WTC11 (cell line): ENCODE data around the gene CLTB. TPM values are rescaled to one million over a fixed set of nuclear protein-coding genes. Genes with fewer than 3 reads are reported as not detected.

Experiments
- ATAC-seq: fragments of 200-7000 bp; cut with Tn5 transposase; 2 replicates; pipeline ENCODE4 v1.10.0; 2021; ENCODE audit warnings: mild to moderate bottlenecking, moderate library complexity
- CTCF ChIA-PET: fragments of 300-600 bp; sonication (Branson Sonifier 250); formaldehyde crosslinking; loops from one replicate; lab custom pipeline; 2021; ENCODE audit warnings: antibody characterized with exemption; lab: Charles Lee
- POLR2A ChIA-PET: fragments of 350-600 bp; sonication (Branson Sonifier 250); formaldehyde crosslinking; loops from one replicate; lab custom pipeline; 2021; ENCODE audit warnings: antibody characterized with exemption; lab: Charles Lee
- DNase-seq: peaks from one replicate; pipeline ENCODE4 v3.0.0; 2021; ENCODE audit warnings: low spot score
- H3K27ac Mint-ChIP-seq: 2 replicates; pipeline ENCODE4 v1.8.0; 2021; ENCODE audit warnings: mixed read lengths
- H3K27me3 Mint-ChIP-seq: 2 replicates; pipeline ENCODE4 v1.8.0; 2021; ENCODE audit warnings: low read depth, mild to moderate bottlenecking, moderate library complexity, mixed read lengths
- H3K36me3 Mint-ChIP-seq: 2 replicates; pipeline ENCODE4 v1.8.0; 2021; ENCODE audit warnings: mixed read lengths
- H3K4me1 Mint-ChIP-seq: 2 replicates; pipeline ENCODE4 v1.8.0; 2022; ENCODE audit warnings: mixed read lengths
- H3K4me3 Mint-ChIP-seq: 2 replicates; pipeline ENCODE4 v1.8.0; 2021; ENCODE audit warnings: mild to moderate bottlenecking, moderate library complexity, mixed read lengths
- H3K9me3 Mint-ChIP-seq: 2 replicates; pipeline ENCODE4 v1.8.0; 2021; ENCODE audit warnings: mixed read lengths
- ARID4B ChIP-seq: sonication (generic); formaldehyde crosslinking; IDR thresholded peaks from 2 replicates; pipeline ENCODE4 v1.8.0; 2023; ENCODE audit warnings: missing genetic modification reagents, mild to moderate bottlenecking, borderline replicate concordance
- ATF6 ChIP-seq: sonication (generic); formaldehyde crosslinking; IDR thresholded peaks from 2 replicates; pipeline ENCODE4 v1.8.1; 2023; ENCODE audit warnings: mild to moderate bottlenecking, missing genetic modification reagents
- CDX4 ChIP-seq: fragments of 250-450 bp; sonication (Bioruptor Pico); IDR thresholded peaks from 2 replicates; pipeline ENCODE4 v1.9.0; 2021; ENCODE audit warnings: moderate library complexity, mild to moderate bottlenecking, inconsistent platforms, borderline replicate concordance
- EMX1 ChIP-seq: fragments of 250-450 bp; sonication (Bioruptor Pico); IDR thresholded peaks from 2 replicates; pipeline ENCODE4 v1.8.0; 2021; ENCODE audit warnings: mild to moderate bottlenecking
- ERG ChIP-seq: fragments of 250-450 bp; sonication (Bioruptor Pico); IDR thresholded peaks from 2 replicates; pipeline ENCODE4 v1.8.0; 2021; ENCODE audit warnings: mild to moderate bottlenecking
- ETV6 ChIP-seq: sonication (generic); formaldehyde crosslinking; IDR thresholded peaks from 2 replicates; pipeline ENCODE4 v1.8.1; 2022; ENCODE audit warnings: mild to moderate bottlenecking, missing genetic modification reagents
- FOXP4 ChIP-seq: sonication (generic); formaldehyde crosslinking; IDR thresholded peaks from 2 replicates; pipeline ENCODE4 v1.8.0; 2022; ENCODE audit warnings: mild to moderate bottlenecking, missing genetic modification reagents
- GABPB1 ChIP-seq: sonication (generic); formaldehyde crosslinking; IDR thresholded peaks from 2 replicates; pipeline ENCODE4 v1.8.1; 2023; ENCODE audit warnings: mild to moderate bottlenecking, missing genetic modification reagents
- GRHL2 ChIP-seq: fragments of 250-450 bp; sonication (Bioruptor Pico); IDR thresholded peaks from 2 replicates; pipeline ENCODE4 v1.8.0; 2022; ENCODE audit warnings: mild to moderate bottlenecking, moderate library complexity; ENCODE audit not compliant: insufficient replicate concordance, severe bottlenecking
- GTF2I ChIP-seq: fragments of 250-450 bp; sonication (Bioruptor Pico); conservative IDR thresholded peaks from 2 replicates; pipeline ENCODE4 v1.4.0; 2021; ENCODE audit warnings: mild to moderate bottlenecking
- MYBL2 ChIP-seq: sonication (generic); formaldehyde crosslinking; IDR thresholded peaks from 2 replicates; pipeline ENCODE4 v1.8.1; 2023; ENCODE audit warnings: mild to moderate bottlenecking, moderate library complexity, missing genetic modification reagents
- NFATC4 ChIP-seq: fragments of 250-450 bp; sonication (Bioruptor Pico); IDR thresholded peaks from 2 replicates; pipeline ENCODE4 v1.9.0; 2021; ENCODE audit warnings: mild to moderate bottlenecking
- TCF7 ChIP-seq: sonication (generic); formaldehyde crosslinking; IDR thresholded peaks from 2 replicates; pipeline ENCODE4 v1.8.0; 2022; ENCODE audit warnings: mild to moderate bottlenecking, low read depth, missing genetic modification reagents, moderate library complexity
- TEAD1 ChIP-seq: sonication (generic); formaldehyde crosslinking; IDR thresholded peaks from 2 replicates; pipeline ENCODE4 v1.8.0; 2022; ENCODE audit warnings: mild to moderate bottlenecking, missing genetic modification reagents
- ZMAT4 ChIP-seq: fragments of 250-450 bp; sonication (Bioruptor Pico); IDR thresholded peaks from 2 replicates; pipeline ENCODE4 v1.9.0; 2021; ENCODE audit warnings: mild to moderate bottlenecking
- ZNF281 ChIP-seq: sonication (generic); formaldehyde crosslinking; IDR thresholded peaks from 2 replicates; pipeline ENCODE4 v1.8.0; 2023; ENCODE audit warnings: mild to moderate bottlenecking, missing genetic modification reagents
- ZNF416 ChIP-seq: fragments of 250-450 bp; sonication (Bioruptor Pico); IDR thresholded peaks from 2 replicates; pipeline ENCODE4 v1.9.0; 2021; ENCODE audit warnings: mild to moderate bottlenecking, inconsistent platforms
- ZNF512 ChIP-seq: sonication (generic); formaldehyde crosslinking; IDR thresholded peaks from 2 replicates; pipeline ENCODE4 v1.8.1; 2022; ENCODE audit warnings: missing genetic modification reagents, borderline replicate concordance
- total RNA-seq: library from RNA; stranded (reverse); gene quantifications from 3 replicates; pipeline ENCODE4 v1.2.3, GENCODE V29; 2021

The CLTB gene
- total RNA-seq, 1 experiment from 2014 or later: 33.8 TPM

GRCh38 chr5:176355400-176356178, 60.8 kb downstream of the CLTB start:
- no peaks in the 10 kb centered on the region for H3K27me3 Mint-ChIP-seq
- no peak overlapping the region for H3K4me3 Mint-ChIP-seq
- DNase-seq (peak; percentile 37), ATAC-seq (peak; percentile 80)
- ChIA-PET CTCF (interaction anchor here (0.7 to 1.1 kb wide), 2 partner anchors 9 to 92 kb away, joined by 3 read pairs; partner anchors contain the start of gene FAF2), POLR2A (no interaction called here)
- TF ChIP-seq ZNF281: no peak
- no peak for TF ChIP-seq GABPB1 (CRISPR knock-in tag)
- no peak for TF ChIP-seq MYBL2 (CRISPR knock-in tag)
- H3K27ac Mint-ChIP-seq: no peak overlapping the region
- peaks cover 65% of the 10 kb centered on the region for H3K36me3 Mint-ChIP-seq
- no peaks in the 10 kb centered on the region for H3K9me3 Mint-ChIP-seq
- H3K4me1 Mint-ChIP-seq: peaks cover 5% of the 10 kb centered on the region

GRCh38 chr5:176353533-176353932, 62.8 kb downstream of the CLTB start:
- ATAC-seq (no peak), DNase-seq (no peak)
- ChIA-PET POLR2A (no interaction called here), CTCF (no interaction called here)
- H3K9me3 Mint-ChIP-seq: no peaks in the 10 kb centered on the region
- H3K27ac Mint-ChIP-seq: no peak overlapping the region
- H3K27me3 Mint-ChIP-seq: no peaks in the 10 kb centered on the region
- H3K36me3 Mint-ChIP-seq: peaks cover 79% of the 10 kb centered on the region
- no peaks in the 10 kb centered on the region for H3K4me1 Mint-ChIP-seq
- no peak overlapping the region for H3K4me3 Mint-ChIP-seq
- TF ChIP-seq GRHL2 (CRISPR knock-in tag) (no peak), ARID4B (CRISPR knock-in tag) (no peak), GTF2I (no peak), ZNF512 (CRISPR knock-in tag) (no peak), TCF7 (CRISPR knock-in tag) (no peak), ERG (CRISPR knock-in tag) (no peak), ETV6 (CRISPR knock-in tag) (no peak), TEAD1 (no peak), EMX1 (no peak), FOXP4 (CRISPR knock-in tag) (no peak), ZNF416 (CRISPR knock-in tag) (no peak), CDX4 (CRISPR knock-in tag) (no peak), NFATC4 (CRISPR knock-in tag) (no peak), ZMAT4 (CRISPR knock-in tag) (no peak), ATF6 (CRISPR knock-in tag) (no peak)
